ENCODE measurements around the gene CAP2.
"Not testable (repeated sequence)": the region's sequence is repeated elsewhere in the genome, so short reads cannot be mapped to it uniquely, and the experiment has no call there.

CAP2 gene

GRCh38 chr6:17506962-17507361 is 113.6 kb downstream of the CAP2 start:
- H3K4me1 ChIP-seq (ENCODE audit: control insufficient read depth in 2 of 2, insufficient read depth in 2 of 2, low read length in 2 of 2): no peaks in the 10 kb centered on the region
- H3K36me3 ChIP-seq (ENCODE audit: control insufficient read depth in 2 of 2, insufficient read depth in 2 of 2, low read length in 2 of 2): no peaks in the 10 kb centered on the region
- H3K9me3 ChIP-seq (ENCODE audit: control insufficient read depth in 2 of 2, low read length in 2 of 2): no peaks in the 10 kb centered on the region
- H3K27ac ChIP-seq (ENCODE audit: low read depth in 2 of 2, low read length in 2 of 2): no peak overlapping the region
- H3K9ac ChIP-seq (ENCODE audit: low read depth in 1 of 2, low read length in 2 of 2): no peak overlapping the region
- no peaks in the 10 kb centered on the region for H3K27me3 ChIP-seq (ENCODE audit: control insufficient read depth in 2 of 2, insufficient read depth in 2 of 2, low read length in 2 of 2)
- H3K4me3 ChIP-seq (ENCODE audit: low read length in 2 of 2): no peak overlapping the region

DNA sequence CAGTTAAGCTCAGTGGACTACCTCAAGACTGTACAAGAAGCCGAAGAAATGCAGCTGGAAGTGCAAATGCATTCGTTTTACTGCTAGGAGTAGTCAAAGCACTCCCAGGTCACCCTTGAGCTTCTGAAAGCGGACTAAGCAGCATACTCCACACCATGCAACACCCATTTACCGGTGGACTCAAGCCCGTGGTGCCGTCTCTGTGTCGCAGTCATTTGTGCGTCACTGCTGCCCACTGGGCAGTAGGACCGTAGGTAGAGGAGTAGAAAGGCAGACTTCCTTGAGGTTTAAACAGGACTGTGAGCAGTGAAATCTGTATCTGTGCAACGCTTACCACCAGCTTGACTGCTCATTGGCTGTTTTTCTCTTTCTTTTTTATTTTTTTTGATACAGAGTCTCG is 117.7 kb downstream of the CAP2 start:
- Histone ChIP-seq H3K27ac (ENCODE audit: low read depth in 2 of 2, low read length in 2 of 2) (no peak overlapping the region), H3K27me3 (ENCODE audit: control insufficient read depth in 2 of 2, insufficient read depth in 2 of 2, low read length in 2 of 2) (no peaks in the 10 kb centered on the region), H3K9me3 (ENCODE audit: control insufficient read depth in 2 of 2, low read length in 2 of 2) (no peaks in the 10 kb centered on the region), H3K9ac (ENCODE audit: low read depth in 1 of 2, low read length in 2 of 2) (no peak overlapping the region), H3K36me3 (ENCODE audit: control insufficient read depth in 2 of 2, insufficient read depth in 2 of 2, low read length in 2 of 2) (no peaks in the 10 kb centered on the region), H3K4me1 (ENCODE audit: control insufficient read depth in 2 of 2, insufficient read depth in 2 of 2, low read length in 2 of 2) (no peaks in the 10 kb centered on the region), H3K4me3 (ENCODE audit: low read length in 2 of 2) (no peak overlapping the region)

DNA sequence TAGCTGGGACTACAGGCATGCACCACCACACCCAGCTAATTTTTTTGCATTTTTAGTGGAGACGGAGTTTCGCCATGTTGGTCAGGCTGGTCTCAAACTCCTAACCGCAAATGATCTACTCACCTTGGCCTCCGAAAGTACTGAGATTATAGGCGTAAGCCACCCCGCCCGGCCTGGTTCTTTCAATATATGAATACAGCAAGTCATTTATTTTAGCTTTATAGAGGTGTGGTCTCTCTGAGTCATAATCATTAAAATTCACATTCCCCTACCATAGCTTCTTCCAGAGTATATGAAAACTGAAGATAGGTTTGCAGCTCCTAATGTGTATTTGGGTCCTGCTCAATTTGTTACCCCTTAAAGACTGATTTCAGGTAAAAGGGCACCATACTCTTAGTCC is 118.2 kb downstream of the CAP2 start:
- no peaks in the 10 kb centered on the region for H3K36me3 ChIP-seq (ENCODE audit: control insufficient read depth in 2 of 2, insufficient read depth in 2 of 2, low read length in 2 of 2)
- no peaks in the 10 kb centered on the region for H3K4me1 ChIP-seq (ENCODE audit: control insufficient read depth in 2 of 2, insufficient read depth in 2 of 2, low read length in 2 of 2)
- H3K27ac ChIP-seq (ENCODE audit: low read depth in 2 of 2, low read length in 2 of 2): no peak overlapping the region
- H3K9ac ChIP-seq (ENCODE audit: low read depth in 1 of 2, low read length in 2 of 2): no peak overlapping the region
- no peaks in the 10 kb centered on the region for H3K27me3 ChIP-seq (ENCODE audit: control insufficient read depth in 2 of 2, insufficient read depth in 2 of 2, low read length in 2 of 2)
- no peaks in the 10 kb centered on the region for H3K9me3 ChIP-seq (ENCODE audit: control insufficient read depth in 2 of 2, low read length in 2 of 2)
- no peak overlapping the region for H3K4me3 ChIP-seq (ENCODE audit: low read length in 2 of 2)

DNA sequence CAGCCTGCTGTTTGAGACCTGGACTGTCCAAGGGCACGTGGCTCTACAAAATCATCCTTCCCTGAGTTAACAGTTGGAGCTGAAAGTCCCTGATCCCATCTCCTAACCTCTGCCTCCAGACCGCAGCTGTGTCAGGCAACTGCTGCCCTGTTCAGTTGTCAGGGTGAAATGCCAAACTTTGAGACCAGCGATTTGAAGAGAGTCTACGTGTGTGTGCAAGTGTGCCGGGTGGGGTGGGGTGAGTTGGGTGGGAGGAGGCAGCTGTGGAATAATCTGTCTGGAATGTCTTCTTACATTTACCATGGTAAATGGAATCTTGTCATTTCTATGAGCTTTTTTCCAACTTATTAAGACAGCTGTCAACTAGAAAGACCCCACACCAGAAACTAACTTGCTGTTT is 125.7 kb downstream of the CAP2 start:
- H3K9me3 ChIP-seq (ENCODE audit: control insufficient read depth in 2 of 2, low read length in 2 of 2): no peaks in the 10 kb centered on the region
- H3K4me3 ChIP-seq (ENCODE audit: low read length in 2 of 2): no peak overlapping the region
- H3K27ac ChIP-seq (ENCODE audit: low read depth in 2 of 2, low read length in 2 of 2): no peak overlapping the region
- H3K27me3 ChIP-seq (ENCODE audit: control insufficient read depth in 2 of 2, insufficient read depth in 2 of 2, low read length in 2 of 2): no peaks in the 10 kb centered on the region
- H3K4me1 ChIP-seq (ENCODE audit: control insufficient read depth in 2 of 2, insufficient read depth in 2 of 2, low read length in 2 of 2): no peaks in the 10 kb centered on the region
- no peaks in the 10 kb centered on the region for H3K36me3 ChIP-seq (ENCODE audit: control insufficient read depth in 2 of 2, insufficient read depth in 2 of 2, low read length in 2 of 2)
- no peak overlapping the region for H3K9ac ChIP-seq (ENCODE audit: low read depth in 1 of 2, low read length in 2 of 2)

- H3K4me1 ChIP-seq (ENCODE audit: control insufficient read depth in 2 of 2, insufficient read depth in 2 of 2, low read length in 2 of 2): no peaks in the 10 kb centered on the region
- no peak overlapping the region for H3K27ac ChIP-seq (ENCODE audit: low read depth in 2 of 2, low read length in 2 of 2)
- H3K9ac ChIP-seq (ENCODE audit: low read depth in 1 of 2, low read length in 2 of 2): no peak overlapping the region
- no peaks in the 10 kb centered on the region for H3K36me3 ChIP-seq (ENCODE audit: control insufficient read depth in 2 of 2, insufficient read depth in 2 of 2, low read length in 2 of 2)
- H3K27me3 ChIP-seq (ENCODE audit: control insufficient read depth in 2 of 2, insufficient read depth in 2 of 2, low read length in 2 of 2): no peaks in the 10 kb centered on the region
- H3K9me3 ChIP-seq (ENCODE audit: control insufficient read depth in 2 of 2, low read length in 2 of 2): no peaks in the 10 kb centered on the region
- no peak overlapping the region for H3K4me3 ChIP-seq (ENCODE audit: low read length in 2 of 2)
Measured at GRCh38 chr6:17525637-17526036, 132.2 kb downstream of the CAP2 start.

GRCh38 chr6:17527076-17527475 is 133.7 kb downstream of the CAP2 start:
- Histone ChIP-seq H3K9ac (ENCODE audit: low read depth in 1 of 2, low read length in 2 of 2) (no peak overlapping the region), H3K4me3 (ENCODE audit: low read length in 2 of 2) (no peak overlapping the region), H3K36me3 (ENCODE audit: control insufficient read depth in 2 of 2, insufficient read depth in 2 of 2, low read length in 2 of 2) (no peaks in the 10 kb centered on the region), H3K27me3 (ENCODE audit: control insufficient read depth in 2 of 2, insufficient read depth in 2 of 2, low read length in 2 of 2) (no peaks in the 10 kb centered on the region), H3K27ac (ENCODE audit: low read depth in 2 of 2, low read length in 2 of 2) (no peak overlapping the region), H3K4me1 (ENCODE audit: control insufficient read depth in 2 of 2, insufficient read depth in 2 of 2, low read length in 2 of 2) (no peaks in the 10 kb centered on the region), H3K9me3 (ENCODE audit: control insufficient read depth in 2 of 2, low read length in 2 of 2) (no peaks in the 10 kb centered on the region)

- no peak overlapping the region for H3K4me3 ChIP-seq (ENCODE audit: low read length in 2 of 2)
- H3K27ac ChIP-seq (ENCODE audit: low read depth in 2 of 2, low read length in 2 of 2): no peak overlapping the region
- H3K9ac ChIP-seq (ENCODE audit: low read depth in 1 of 2, low read length in 2 of 2): no peak overlapping the region
- H3K9me3 ChIP-seq (ENCODE audit: control insufficient read depth in 2 of 2, low read length in 2 of 2): no peaks in the 10 kb centered on the region
- no peaks in the 10 kb centered on the region for H3K27me3 ChIP-seq (ENCODE audit: control insufficient read depth in 2 of 2, insufficient read depth in 2 of 2, low read length in 2 of 2)
- no peaks in the 10 kb centered on the region for H3K4me1 ChIP-seq (ENCODE audit: control insufficient read depth in 2 of 2, insufficient read depth in 2 of 2, low read length in 2 of 2)
- H3K36me3 ChIP-seq (ENCODE audit: control insufficient read depth in 2 of 2, insufficient read depth in 2 of 2, low read length in 2 of 2): no peaks in the 10 kb centered on the region
Measured at GRCh38 chr6:17530321-17530835, 137.0 kb downstream of the CAP2 start.

DNA sequence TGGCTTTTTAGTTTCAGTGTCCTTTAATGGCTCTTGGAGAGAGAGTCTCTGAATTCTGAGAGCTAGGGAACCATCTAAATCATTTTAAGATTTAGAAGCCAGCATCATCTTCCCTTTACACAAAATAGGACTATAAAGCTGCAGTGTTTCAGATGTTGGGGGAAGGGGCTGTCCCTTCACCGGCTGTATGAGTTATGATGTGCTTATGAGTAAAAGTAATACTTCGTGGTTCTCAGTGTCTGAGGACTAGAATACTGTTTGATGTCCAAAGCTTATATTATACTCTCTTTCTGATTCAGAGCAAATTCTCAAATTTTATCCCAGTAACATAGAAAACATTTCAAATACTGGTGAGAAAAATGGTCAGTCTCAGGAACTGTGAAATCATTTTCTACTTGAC is 143.2 kb downstream of the CAP2 start:
- no peaks in the 10 kb centered on the region for H3K36me3 ChIP-seq (ENCODE audit: control insufficient read depth in 2 of 2, insufficient read depth in 2 of 2, low read length in 2 of 2)
- H3K9ac ChIP-seq (ENCODE audit: low read depth in 1 of 2, low read length in 2 of 2): no peak overlapping the region
- H3K4me3 ChIP-seq (ENCODE audit: low read length in 2 of 2): no peak overlapping the region
- H3K27ac ChIP-seq (ENCODE audit: low read depth in 2 of 2, low read length in 2 of 2): no peak overlapping the region
- H3K9me3 ChIP-seq (ENCODE audit: control insufficient read depth in 2 of 2, low read length in 2 of 2): no peaks in the 10 kb centered on the region
- H3K4me1 ChIP-seq (ENCODE audit: control insufficient read depth in 2 of 2, insufficient read depth in 2 of 2, low read length in 2 of 2): no peaks in the 10 kb centered on the region
- no peaks in the 10 kb centered on the region for H3K27me3 ChIP-seq (ENCODE audit: control insufficient read depth in 2 of 2, insufficient read depth in 2 of 2, low read length in 2 of 2)

DNA sequence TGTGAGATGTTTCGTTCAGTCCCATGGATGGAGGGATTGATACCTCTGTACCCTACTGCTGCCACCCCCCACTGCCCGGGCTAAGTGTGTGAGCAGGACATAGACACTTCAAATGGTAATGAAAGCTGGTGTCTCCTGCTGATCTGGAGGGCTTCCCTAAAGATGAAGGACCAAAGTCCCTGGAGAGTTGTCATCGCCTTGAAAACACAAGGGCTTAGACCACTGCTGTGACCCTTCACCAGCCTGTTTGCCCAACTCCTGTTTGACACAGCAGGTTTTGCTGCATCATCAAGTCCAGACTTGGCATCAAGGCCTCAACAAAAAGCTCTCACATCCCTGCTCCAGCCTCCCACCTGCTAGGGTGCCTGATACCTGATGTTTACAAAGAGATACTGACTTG is 148.8 kb downstream of the CAP2 start:
- no peak overlapping the region for H3K9ac ChIP-seq (ENCODE audit: low read depth in 1 of 2, low read length in 2 of 2)
- no peaks in the 10 kb centered on the region for H3K36me3 ChIP-seq (ENCODE audit: control insufficient read depth in 2 of 2, insufficient read depth in 2 of 2, low read length in 2 of 2)
- no peaks in the 10 kb centered on the region for H3K4me1 ChIP-seq (ENCODE audit: control insufficient read depth in 2 of 2, insufficient read depth in 2 of 2, low read length in 2 of 2)
- H3K4me3 ChIP-seq (ENCODE audit: low read length in 2 of 2): no peak overlapping the region
- H3K27me3 ChIP-seq (ENCODE audit: control insufficient read depth in 2 of 2, insufficient read depth in 2 of 2, low read length in 2 of 2): no peaks in the 10 kb centered on the region
- no peaks in the 10 kb centered on the region for H3K9me3 ChIP-seq (ENCODE audit: control insufficient read depth in 2 of 2, low read length in 2 of 2)
- H3K27ac ChIP-seq (ENCODE audit: low read depth in 2 of 2, low read length in 2 of 2): no peak overlapping the region

DNA sequence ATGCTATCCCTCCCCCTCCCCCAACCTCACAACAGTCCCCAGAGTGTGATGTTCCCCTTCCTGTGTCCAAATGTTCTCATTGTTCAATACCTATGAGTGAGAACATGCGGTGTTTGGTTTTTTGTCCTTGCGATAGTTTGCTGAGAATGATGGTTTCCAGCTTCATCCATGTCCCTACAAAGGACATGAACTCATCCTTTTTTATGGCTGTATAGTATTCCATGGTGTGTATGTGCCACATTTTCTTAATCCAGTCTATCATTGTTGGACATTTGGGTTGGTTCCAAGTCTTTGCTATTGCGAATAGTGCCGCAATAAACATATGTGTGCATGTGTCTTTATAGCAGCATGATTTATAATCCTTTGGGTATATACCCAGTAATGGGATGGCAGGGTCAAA is 152.3 kb downstream of the CAP2 start:
- not testable (repeated sequence) for H3K36me3 ChIP-seq (ENCODE audit: control insufficient read depth in 2 of 2, insufficient read depth in 2 of 2, low read length in 2 of 2); H3K9ac ChIP-seq (ENCODE audit: low read depth in 1 of 2, low read length in 2 of 2); H3K4me3 ChIP-seq (ENCODE audit: low read length in 2 of 2); H3K9me3 ChIP-seq (ENCODE audit: control insufficient read depth in 2 of 2, low read length in 2 of 2); H3K4me1 ChIP-seq (ENCODE audit: control insufficient read depth in 2 of 2, insufficient read depth in 2 of 2, low read length in 2 of 2); H3K27ac ChIP-seq (ENCODE audit: low read depth in 2 of 2, low read length in 2 of 2); H3K27me3 ChIP-seq (ENCODE audit: control insufficient read depth in 2 of 2, insufficient read depth in 2 of 2, low read length in 2 of 2)

- H3K36me3 ChIP-seq (ENCODE audit: control insufficient read depth in 2 of 2, insufficient read depth in 2 of 2, low read length in 2 of 2): no peaks in the 10 kb centered on the region
- no peak overlapping the region for H3K27ac ChIP-seq (ENCODE audit: low read depth in 2 of 2, low read length in 2 of 2)
- no peak overlapping the region for H3K4me3 ChIP-seq (ENCODE audit: low read length in 2 of 2)
- no peak overlapping the region for H3K9ac ChIP-seq (ENCODE audit: low read depth in 1 of 2, low read length in 2 of 2)
- no peaks in the 10 kb centered on the region for H3K27me3 ChIP-seq (ENCODE audit: control insufficient read depth in 2 of 2, insufficient read depth in 2 of 2, low read length in 2 of 2)
- no peaks in the 10 kb centered on the region for H3K9me3 ChIP-seq (ENCODE audit: control insufficient read depth in 2 of 2, low read length in 2 of 2)
- no peaks in the 10 kb centered on the region for H3K4me1 ChIP-seq (ENCODE audit: control insufficient read depth in 2 of 2, insufficient read depth in 2 of 2, low read length in 2 of 2)
Measured at GRCh38 chr6:17551383-17551958, 158.1 kb downstream of the CAP2 start.

All from mucosa of rectum (tissue), 2 donors.